ENCODE results near the gene JMJD6. TPM values are rescaled to one million over a fixed set of nuclear protein-coding genes. Genes with fewer than 3 reads are reported as not detected.

The JMJD6 gene
- total and polyA plus RNA-seq, 9 of the 15 experiments (the other 6 are each of a cell fraction or from before 2014, with no cell fraction given), result 2.5 to 52.3 (median 36.3) TPM

DNA sequence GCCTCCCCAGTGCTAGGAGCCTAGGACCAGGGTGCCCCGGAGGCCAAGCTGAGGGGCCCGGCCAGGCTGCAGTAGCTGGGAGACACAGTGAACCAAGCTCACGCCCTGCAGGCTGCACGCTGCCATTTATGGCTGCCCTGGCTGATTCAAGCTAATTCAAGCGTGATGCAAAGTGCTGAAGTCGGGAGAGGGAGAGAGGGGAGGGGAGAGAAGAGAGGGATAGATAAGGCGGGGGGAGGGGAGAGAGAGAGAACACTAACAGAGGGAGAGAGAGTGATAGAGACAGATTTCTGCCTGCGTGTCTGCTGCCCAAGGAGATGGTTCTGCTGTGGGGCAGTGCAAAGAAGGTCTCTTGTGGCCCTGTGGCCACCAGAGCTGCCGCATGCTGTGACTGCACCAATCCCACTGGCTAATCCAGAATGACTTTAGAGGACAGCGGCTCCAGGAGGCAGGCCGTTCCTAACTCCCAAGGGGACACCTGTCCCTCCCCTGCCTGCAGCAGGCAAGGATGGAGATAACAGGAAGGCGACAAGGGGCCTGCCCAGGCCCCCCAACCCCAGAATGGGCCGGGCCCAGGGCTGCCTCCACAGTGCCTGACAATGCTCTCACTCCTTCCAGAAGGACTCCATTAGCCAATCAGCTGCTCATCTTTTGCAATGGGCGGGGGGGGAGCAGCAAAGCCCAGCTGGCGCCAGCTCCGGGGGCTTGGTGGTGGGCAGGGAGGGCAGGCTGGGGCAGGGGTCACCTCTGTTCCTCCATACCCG, 28.5 kb downstream of the JMJD6 start (continued):
- TF ChIP-seq, protein P1, sequence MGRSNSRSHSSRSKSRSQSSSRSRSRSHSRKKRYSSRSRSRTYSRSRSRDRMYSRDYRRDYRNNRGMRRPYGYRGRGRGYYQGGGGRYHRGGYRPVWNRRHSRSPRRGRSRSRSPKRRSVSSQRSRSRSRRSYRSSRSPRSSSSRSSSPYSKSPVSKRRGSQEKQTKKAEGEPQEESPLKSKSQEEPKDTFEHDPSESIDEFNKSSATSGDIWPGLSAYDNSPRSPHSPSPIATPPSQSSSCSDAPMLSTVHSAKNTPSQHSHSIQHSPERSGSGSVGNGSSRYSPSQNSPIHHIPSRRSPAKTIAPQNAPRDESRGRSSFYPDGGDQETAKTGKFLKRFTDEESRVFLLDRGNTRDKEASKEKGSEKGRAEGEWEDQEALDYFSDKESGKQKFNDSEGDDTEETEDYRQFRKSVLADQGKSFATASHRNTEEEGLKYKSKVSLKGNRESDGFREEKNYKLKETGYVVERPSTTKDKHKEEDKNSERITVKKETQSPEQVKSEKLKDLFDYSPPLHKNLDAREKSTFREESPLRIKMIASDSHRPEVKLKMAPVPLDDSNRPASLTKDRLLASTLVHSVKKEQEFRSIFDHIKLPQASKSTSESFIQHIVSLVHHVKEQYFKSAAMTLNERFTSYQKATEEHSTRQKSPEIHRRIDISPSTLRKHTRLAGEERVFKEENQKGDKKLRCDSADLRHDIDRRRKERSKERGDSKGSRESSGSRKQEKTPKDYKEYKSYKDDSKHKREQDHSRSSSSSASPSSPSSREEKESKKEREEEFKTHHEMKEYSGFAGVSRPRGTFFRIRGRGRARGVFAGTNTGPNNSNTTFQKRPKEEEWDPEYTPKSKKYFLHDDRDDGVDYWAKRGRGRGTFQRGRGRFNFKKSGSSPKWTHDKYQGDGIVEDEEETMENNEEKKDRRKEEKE (IDR thresholded peaks at IDR 0.05; ENCODE audit: borderline replicate concordance in 1 of 2, control insufficient read depth in 1 of 2, low read depth in 2 of 2, low read length in 1 of 2), result no peak
- no peak for TF ChIP-seq ZNF584 (CRISPR knock-in tag; IDR thresholded peaks at IDR 0.05; ENCODE audit: low read depth)
- TF ChIP-seq TAF9B (IDR thresholded peaks at IDR 0.05; ENCODE audit: partially characterized antibody), result no peak
- TF ChIP-seq, protein P2, sequence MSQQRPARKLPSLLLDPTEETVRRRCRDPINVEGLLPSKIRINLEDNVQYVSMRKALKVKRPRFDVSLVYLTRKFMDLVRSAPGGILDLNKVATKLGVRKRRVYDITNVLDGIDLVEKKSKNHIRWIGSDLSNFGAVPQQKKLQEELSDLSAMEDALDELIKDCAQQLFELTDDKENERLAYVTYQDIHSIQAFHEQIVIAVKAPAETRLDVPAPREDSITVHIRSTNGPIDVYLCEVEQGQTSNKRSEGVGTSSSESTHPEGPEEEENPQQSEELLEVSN (IDR thresholded peaks at IDR 0.05; ENCODE audit: borderline replicate concordance in 1 of 2, extremely low read depth in 1 of 2, insufficient read depth in 1 of 2, insufficient read length in 1 of 2, low read depth in 1 of 2, low read length in 1 of 2, poor library complexity in 1 of 2, severe bottlenecking in 1 of 2), result no peak
- TF ChIP-seq, protein P3, sequence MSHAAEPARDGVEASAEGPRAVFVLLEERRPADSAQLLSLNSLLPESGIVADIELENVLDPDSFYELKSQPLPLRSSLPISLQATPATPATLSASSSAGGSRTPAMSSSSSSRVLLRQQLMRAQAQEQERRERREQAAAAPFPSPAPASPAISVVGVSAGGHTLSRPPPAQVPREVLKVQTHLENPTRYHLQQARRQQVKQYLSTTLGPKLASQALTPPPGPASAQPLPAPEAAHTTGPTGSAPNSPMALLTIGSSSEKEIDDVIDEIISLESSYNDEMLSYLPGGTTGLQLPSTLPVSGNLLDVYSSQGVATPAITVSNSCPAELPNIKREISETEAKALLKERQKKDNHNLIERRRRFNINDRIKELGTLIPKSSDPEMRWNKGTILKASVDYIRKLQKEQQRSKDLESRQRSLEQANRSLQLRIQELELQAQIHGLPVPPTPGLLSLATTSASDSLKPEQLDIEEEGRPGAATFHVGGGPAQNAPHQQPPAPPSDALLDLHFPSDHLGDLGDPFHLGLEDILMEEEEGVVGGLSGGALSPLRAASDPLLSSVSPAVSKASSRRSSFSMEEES (CRISPR knock-in tag; IDR thresholded peaks at IDR 0.05), result no peak
- TF ChIP-seq, protein P4, sequence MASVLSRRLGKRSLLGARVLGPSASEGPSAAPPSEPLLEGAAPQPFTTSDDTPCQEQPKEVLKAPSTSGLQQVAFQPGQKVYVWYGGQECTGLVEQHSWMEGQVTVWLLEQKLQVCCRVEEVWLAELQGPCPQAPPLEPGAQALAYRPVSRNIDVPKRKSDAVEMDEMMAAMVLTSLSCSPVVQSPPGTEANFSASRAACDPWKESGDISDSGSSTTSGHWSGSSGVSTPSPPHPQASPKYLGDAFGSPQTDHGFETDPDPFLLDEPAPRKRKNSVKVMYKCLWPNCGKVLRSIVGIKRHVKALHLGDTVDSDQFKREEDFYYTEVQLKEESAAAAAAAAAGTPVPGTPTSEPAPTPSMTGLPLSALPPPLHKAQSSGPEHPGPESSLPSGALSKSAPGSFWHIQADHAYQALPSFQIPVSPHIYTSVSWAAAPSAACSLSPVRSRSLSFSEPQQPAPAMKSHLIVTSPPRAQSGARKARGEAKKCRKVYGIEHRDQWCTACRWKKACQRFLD (CRISPR knock-in tag; IDR thresholded peaks at IDR 0.05), result no peak; the same call in 1 of the 2 replicates
- no peak for TF ChIP-seq ETV5 (CRISPR knock-in tag; IDR thresholded peaks at IDR 0.05; ENCODE audit: low read depth)
- no peak for TF ChIP-seq SMARCB1 (IDR thresholded peaks at IDR 0.05; ENCODE audit: insufficient read length, low read depth)
- no peak for TF ChIP-seq PRMT5 (CRISPR knock-in tag; IDR thresholded peaks at IDR 0.05)
- TF ChIP-seq XRCC5 (IDR thresholded peaks at IDR 0.05; ENCODE audit: low read depth, low read length), result no peak
- no peak for TF ChIP-seq NFE2 (IDR thresholded peaks at IDR 0.05; ENCODE audit: low read depth)
- no peak for TF ChIP-seq ZNF717 (CRISPR knock-in tag; IDR thresholded peaks at IDR 0.05)
- TF ChIP-seq CBFA2T2 (conservative IDR thresholded peaks at IDR 0.05), result peak; percentile 60
- TF ChIP-seq HDAC3 (IDR thresholded peaks at IDR 0.05; ENCODE audit: borderline replicate concordance, partially characterized antibody), result no peak
- TF ChIP-seq, protein P5, sequence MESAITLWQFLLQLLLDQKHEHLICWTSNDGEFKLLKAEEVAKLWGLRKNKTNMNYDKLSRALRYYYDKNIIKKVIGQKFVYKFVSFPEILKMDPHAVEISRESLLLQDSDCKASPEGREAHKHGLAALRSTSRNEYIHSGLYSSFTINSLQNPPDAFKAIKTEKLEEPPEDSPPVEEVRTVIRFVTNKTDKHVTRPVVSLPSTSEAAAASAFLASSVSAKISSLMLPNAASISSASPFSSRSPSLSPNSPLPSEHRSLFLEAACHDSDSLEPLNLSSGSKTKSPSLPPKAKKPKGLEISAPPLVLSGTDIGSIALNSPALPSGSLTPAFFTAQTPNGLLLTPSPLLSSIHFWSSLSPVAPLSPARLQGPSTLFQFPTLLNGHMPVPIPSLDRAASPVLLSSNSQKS (CRISPR knock-in tag; IDR thresholded peaks at IDR 0.05), result no peak
- TF ChIP-seq, protein P6, sequence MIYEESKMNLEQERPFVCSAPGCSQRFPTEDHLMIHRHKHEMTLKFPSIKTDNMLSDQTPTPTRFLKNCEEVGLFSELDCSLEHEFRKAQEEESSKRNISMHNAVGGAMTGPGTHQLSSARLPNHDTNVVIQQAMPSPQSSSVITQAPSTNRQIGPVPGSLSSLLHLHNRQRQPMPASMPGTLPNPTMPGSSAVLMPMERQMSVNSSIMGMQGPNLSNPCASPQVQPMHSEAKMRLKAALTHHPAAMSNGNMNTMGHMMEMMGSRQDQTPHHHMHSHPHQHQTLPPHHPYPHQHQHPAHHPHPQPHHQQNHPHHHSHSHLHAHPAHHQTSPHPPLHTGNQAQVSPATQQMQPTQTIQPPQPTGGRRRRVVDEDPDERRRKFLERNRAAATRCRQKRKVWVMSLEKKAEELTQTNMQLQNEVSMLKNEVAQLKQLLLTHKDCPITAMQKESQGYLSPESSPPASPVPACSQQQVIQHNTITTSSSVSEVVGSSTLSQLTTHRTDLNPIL (CRISPR knock-in tag; IDR thresholded peaks at IDR 0.05), result no peak
